HepG2 (cell line): ENCODE results near the gene CASKIN2. TPM values are rescaled to one million over a fixed set of nuclear protein-coding genes. Genes with fewer than 3 reads are reported as not detected.

Experiments used
- AFF4 ChIP-seq: sonication (generic); formaldehyde crosslinking; IDR thresholded peaks from 2 replicates; pipeline ENCODE4 v1.4.0; 2020; ENCODE audit warnings: missing genetic modification reagents
- AKAP8 ChIP-seq: sonication (generic); formaldehyde crosslinking; IDR thresholded peaks from 2 replicates; pipeline ENCODE4 v1.5.1; 2020; ENCODE audit warnings: mild to moderate bottlenecking, missing genetic modification reagents
- ARNTL ChIP-seq: sonication (generic); formaldehyde crosslinking; IDR thresholded peaks from 2 replicates; pipeline ENCODE4 v1.4.0; 2020; ENCODE audit warnings: mild to moderate bottlenecking, missing genetic modification reagents
- ATF2 ChIP-seq: sonication (generic); formaldehyde crosslinking; IDR thresholded peaks from 2 replicates; pipeline ENCODE4 v1.4.0; 2020; ENCODE audit warnings: missing genetic modification reagents
- ATM ChIP-seq: fragments of 450-650 bp; IDR thresholded peaks from 2 replicates; pipeline ENCODE4 v1.7.1; 2017; ENCODE audit warnings: mild to moderate bottlenecking, borderline replicate concordance
- EED ChIP-seq: sonication (generic); formaldehyde crosslinking; IDR thresholded peaks from 2 replicates; pipeline ENCODE4 v1.5.0; 2020; ENCODE audit warnings: mild to moderate bottlenecking, missing genetic modification reagents
- HOXA5 ChIP-seq: sonication (generic); formaldehyde crosslinking; IDR thresholded peaks from 2 replicates; pipeline ENCODE4 v1.4.0; 2020; ENCODE audit warnings: missing genetic modification reagents
- KDM3A ChIP-seq: IDR thresholded peaks from 2 replicates; pipeline ENCODE4 v1.6.1; 2018; ENCODE audit warnings: low read depth, missing compliant biosample characterization
- PITX1 ChIP-seq: sonication (generic); formaldehyde crosslinking; IDR thresholded peaks from 2 replicates; pipeline ENCODE4 v1.5.1; 2020; ENCODE audit warnings: mild to moderate bottlenecking, missing genetic modification reagents
- POGZ ChIP-seq: sonication (generic); formaldehyde crosslinking; IDR thresholded peaks from 2 replicates; pipeline ENCODE4 v1.4.0; 2020; ENCODE audit warnings: mild to moderate bottlenecking, missing genetic modification reagents
- SNAPC2 ChIP-seq: sonication (generic); formaldehyde crosslinking; IDR thresholded peaks from 2 replicates; pipeline ENCODE4 v1.8.1; 2022; ENCODE audit warnings: mild to moderate bottlenecking, missing genetic modification reagents
- SP1 ChIP-seq, 2 experiments: fragments of 450-650 bp in 1 of 2; sonication (generic) in 1 of 2; formaldehyde crosslinking in 1 of 2; IDR thresholded peaks; 2 replicates each; pipeline versions ENCODE4 v1.4.0 to v1.6.1; 2016 to 2020; ENCODE audit warnings: missing genetic modification reagents in 1 of 2
- ZEB1 ChIP-seq: IDR thresholded peaks from 2 replicates; pipeline ENCODE4 v1.6.1; 2012; ENCODE audit warnings: mild to moderate bottlenecking, low read depth, inconsistent platforms; ENCODE audit not compliant: insufficient replicate concordance
- ZFY ChIP-seq: sonication (generic); formaldehyde crosslinking; IDR thresholded peaks from 2 replicates; pipeline ENCODE4 v1.4.0; 2020; ENCODE audit warnings: missing genetic modification reagents
- ZIK1 ChIP-seq: sonication (generic); formaldehyde crosslinking; IDR thresholded peaks from 2 replicates; pipeline ENCODE4 v1.5.0; 2020; ENCODE audit warnings: mild to moderate bottlenecking, low read depth, missing genetic modification reagents, borderline replicate concordance
- ZNF235 ChIP-seq: sonication (generic); formaldehyde crosslinking; IDR thresholded peaks from 2 replicates; pipeline ENCODE4 v1.8.1; 2023; ENCODE audit warnings: mild to moderate bottlenecking, missing genetic modification reagents, borderline replicate concordance
- ZNF317 ChIP-seq: sonication (generic); formaldehyde crosslinking; IDR thresholded peaks from 2 replicates; pipeline ENCODE4 v1.5.0; 2020; ENCODE audit warnings: mild to moderate bottlenecking, missing genetic modification reagents
- ZNF496 ChIP-seq: sonication (generic); formaldehyde crosslinking; IDR thresholded peaks from 2 replicates; pipeline ENCODE4 v1.8.1; 2023; ENCODE audit warnings: mild to moderate bottlenecking, moderate library complexity, missing genetic modification reagents; ENCODE audit not compliant: insufficient replicate concordance
- ZNF501 ChIP-seq: sonication (generic); formaldehyde crosslinking; IDR thresholded peaks from 2 replicates; pipeline ENCODE4 v1.5.1; 2020; ENCODE audit warnings: mild to moderate bottlenecking, moderate library complexity, missing genetic modification reagents
- ZNF563 ChIP-seq: sonication (generic); formaldehyde crosslinking; IDR thresholded peaks from 2 replicates; pipeline ENCODE4 v1.8.0; 2022; ENCODE audit warnings: mild to moderate bottlenecking, moderate library complexity, missing genetic modification reagents
- ZNF710 ChIP-seq: sonication (generic); formaldehyde crosslinking; IDR thresholded peaks from 2 replicates; pipeline ENCODE4 v1.5.0; 2020; ENCODE audit warnings: mild to moderate bottlenecking, missing genetic modification reagents, borderline replicate concordance
- ZNF740 ChIP-seq: sonication (generic); formaldehyde crosslinking; IDR thresholded peaks from 2 replicates; pipeline ENCODE4 v1.4.0; 2020; ENCODE audit warnings: missing genetic modification reagents
- polyA plus RNA-seq, 8 experiments: library from polyadenylated mRNA; depleted of rRNA in 3 of 8; stranded (reverse) in 7 of 8; unstranded in 1 of 8; fragments of >200 nt; fragmentation: Illumina TruSeq in 4 of 8; extraction: Trizol in 4 of 8; gene quantifications; 2 replicates each; pipeline versions ENCODE4 v1.2.1 to v1.2.3, GENCODE V29; 2011 to 2016; ENCODE audit warnings: low read depth in 4 of 8, missing spikeins in 1 of 8, mixed read lengths in 1 of 8; ENCODE audit not compliant: insufficient read depth in 1 of 8
- total RNA-seq, 5 experiments: library from RNA; depleted of rRNA; stranded (reverse); fragments of >200 nt; fragmentation: Illumina TruSeq; extraction: Trizol; gene quantifications; 2 replicates each; pipeline ENCODE4 v1.2.3, GENCODE V29; 2016; ENCODE audit warnings: low read depth in 1 of 5

CASKIN2 gene
- total and polyA plus RNA-seq, 2 of the 13 experiments (the other 11 are each of a cell fraction or from before 2014, with no cell fraction given) = 5.2 to 7.8 TPM

GRCh38 chr17:75549246-75550138, 34.2 kb upstream of the CASKIN2 start (continued):
- no peak; the same call in 1 of the 2 replicates for TF ChIP-seq AFF4 (CRISPR knock-in tag)
- peak; percentile 78; the same call in 1 of the 2 replicates for TF ChIP-seq ZNF710
- no peak for TF ChIP-seq ZNF496
- TF ChIP-seq PITX1 (CRISPR knock-in tag) = no peak
- peak; percentile 82 for TF ChIP-seq ZNF317
- TF ChIP-seq POGZ (CRISPR knock-in tag) = peak; percentile 91
- TF ChIP-seq ARNTL (CRISPR knock-in tag) = peak; percentile 58; the same call in 1 of the 2 replicates
- peak; percentile 94 for TF ChIP-seq ZNF501 (CRISPR knock-in tag)
- no peak for TF ChIP-seq ATM
- TF ChIP-seq ZEB1 = peak; percentile 99
- TF ChIP-seq ZFY (CRISPR knock-in tag) = peak; percentile 69
- no peak for TF ChIP-seq HOXA5 (CRISPR knock-in tag)
- TF ChIP-seq AKAP8 = peak; percentile 36
- TF ChIP-seq ATF2 (CRISPR knock-in tag) = peak; percentile 37; the same call in 1 of the 2 replicates
- no peak for TF ChIP-seq SP1 (IDR thresholded peaks at IDR 0.05)
- TF ChIP-seq SP1 (CRISPR knock-in tag; IDR thresholded peaks at IDR 0.05) = peak; percentile 48
- peak; percentile 95; the same call in 1 of the 2 replicates for TF ChIP-seq ZIK1 (CRISPR knock-in tag)
- no peak for TF ChIP-seq ZNF740 (CRISPR knock-in tag)
- TF ChIP-seq ZNF235 (CRISPR knock-in tag) = 0 out of 2 replicates have a peak, but pooled peaks have one; percentile 83
- TF ChIP-seq KDM3A (CRISPR knock-in tag) = no peak
- TF ChIP-seq SNAPC2 = peak; percentile 66; the same call in 1 of the 2 replicates
- 0 out of 2 replicates have a peak, but pooled peaks have one; percentile 77 for TF ChIP-seq ZNF563 (CRISPR knock-in tag)
- TF ChIP-seq EED (CRISPR knock-in tag) = 0 out of 2 replicates have a peak, but pooled peaks have one; percentile 66
